HCEC 1CT (cell line): ENCODE data around the gene TMEM114.

ENCODE experiments used
- DNase-seq: peaks from one replicate; pipeline ENCODE4 v3.0.0-alpha.2; 2017

Gene TMEM114

DNA sequence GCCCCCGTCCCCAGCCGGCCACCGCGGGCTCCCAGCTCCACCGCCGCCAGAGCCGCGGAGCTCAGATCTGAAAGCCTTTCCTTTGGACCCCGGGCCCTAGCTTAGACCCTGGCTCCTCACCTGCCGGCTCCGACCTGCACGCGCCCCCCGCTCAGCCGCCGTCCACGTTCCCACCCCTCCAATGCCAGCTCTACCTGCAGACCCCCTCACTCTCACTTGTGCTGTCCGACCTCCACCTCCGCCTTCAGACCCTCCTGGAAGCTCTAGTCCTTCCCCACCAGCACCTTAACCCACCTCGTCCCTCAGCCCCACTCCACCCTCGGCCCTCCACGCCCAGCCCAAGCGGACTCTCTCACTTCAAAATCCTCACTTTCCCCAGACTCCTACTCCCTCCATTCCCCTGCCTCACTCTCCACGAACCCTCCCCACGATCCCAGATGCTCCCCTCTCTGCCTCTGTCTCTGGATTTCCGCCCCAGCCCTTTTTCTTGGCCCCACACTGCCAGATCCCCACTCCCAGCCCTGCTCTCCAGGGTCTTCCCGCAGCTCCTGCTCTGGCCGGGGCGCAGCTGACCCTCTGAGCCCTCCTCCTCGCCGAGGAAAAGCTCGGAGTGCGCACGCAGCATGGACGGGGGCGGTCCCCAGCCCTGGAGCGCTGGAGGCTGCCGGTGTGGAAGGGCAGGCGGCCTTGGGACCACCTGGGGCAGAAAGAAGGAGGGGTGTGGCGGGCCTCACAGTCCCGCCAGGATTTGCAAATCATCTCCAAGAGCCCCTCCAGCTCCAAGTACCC is at the start of gene TMEM114:
TSS of gene TMEM114 (minus strand) at position 612 of the 789 bp plus-strand sequence. CDS start 673 bp downstream, outside the sequence.
- no peak for DNase-seq

GRCh38 chr16:8639694-8640093 is 49.4 kb upstream of the TMEM114 start:
- no peak for DNase-seq

GRCh38 chr16:8634991-8635736 is 44.9 kb upstream of the TMEM114 start:
- no peak for DNase-seq

DNA sequence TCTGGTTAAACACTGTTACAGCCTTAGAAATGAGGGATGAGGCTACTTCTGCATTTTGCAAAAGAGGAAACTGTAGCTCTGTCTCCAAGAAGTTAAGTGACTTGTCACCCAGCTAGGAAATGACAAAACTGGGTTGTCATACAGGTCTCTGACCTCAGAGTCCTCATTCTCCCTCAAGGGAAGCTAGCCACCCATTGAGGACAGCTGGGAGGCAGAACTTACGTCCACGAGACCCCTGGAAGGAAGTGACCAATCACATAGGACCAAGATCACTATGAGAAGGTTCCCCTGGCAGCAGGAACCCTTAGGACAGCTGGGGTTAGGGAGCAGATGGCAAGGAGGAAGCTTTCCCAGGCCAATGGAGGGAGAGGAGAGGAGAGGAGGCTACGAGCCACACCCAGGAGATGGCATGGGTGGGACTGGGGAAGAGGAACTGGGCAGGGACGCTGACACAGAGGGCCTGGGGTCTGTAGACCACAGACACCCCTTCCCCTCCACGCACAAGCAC is 42.4 kb upstream of the TMEM114 start:
- DNase-seq: no peak

- DNase-seq: no peak
Observed at GRCh38 chr16:8631818-8632465, 41.6 kb upstream of the TMEM114 start.

- no peak for DNase-seq
Observed at GRCh38 chr16:8631373-8631772, 41.1 kb upstream of the TMEM114 start.

DNA sequence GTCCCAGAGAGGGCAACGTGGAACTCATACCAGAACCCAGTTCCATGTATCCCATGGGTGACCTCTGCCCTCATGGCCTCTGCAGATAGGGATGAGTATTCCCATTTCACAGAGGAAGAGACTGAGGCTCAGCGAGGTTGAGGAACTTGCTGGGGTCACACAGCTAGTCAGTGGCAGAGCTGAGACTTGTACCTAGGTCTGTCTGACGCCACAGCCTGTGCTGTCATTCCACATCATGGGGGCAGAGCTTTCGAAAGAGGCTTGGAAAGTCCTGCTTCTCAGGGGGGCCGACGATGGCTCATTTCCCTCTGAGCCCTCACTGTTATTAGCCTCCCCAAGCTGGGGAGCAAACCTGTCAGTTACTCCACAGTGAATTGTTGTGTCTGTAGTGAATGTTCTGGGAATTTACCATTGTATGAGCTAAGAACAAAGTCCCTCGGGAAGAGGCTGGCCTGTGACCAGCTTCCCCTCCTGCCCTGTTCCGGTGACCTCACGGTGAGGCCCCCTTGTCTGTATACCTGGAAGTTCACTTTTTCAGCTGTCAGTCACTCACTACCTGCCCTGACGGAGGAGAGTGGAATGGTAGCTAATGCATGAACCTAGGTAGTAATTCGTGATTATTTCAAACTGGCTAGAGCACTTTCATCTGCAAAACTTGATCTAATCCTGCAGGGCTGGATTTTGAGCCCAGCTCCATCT is 40.1 kb upstream of the TMEM114 start:
- DNase-seq: no peak

- DNase-seq: no peak
Observed at GRCh38 chr16:8628981-8629725, 38.8 kb upstream of the TMEM114 start.

DNA sequence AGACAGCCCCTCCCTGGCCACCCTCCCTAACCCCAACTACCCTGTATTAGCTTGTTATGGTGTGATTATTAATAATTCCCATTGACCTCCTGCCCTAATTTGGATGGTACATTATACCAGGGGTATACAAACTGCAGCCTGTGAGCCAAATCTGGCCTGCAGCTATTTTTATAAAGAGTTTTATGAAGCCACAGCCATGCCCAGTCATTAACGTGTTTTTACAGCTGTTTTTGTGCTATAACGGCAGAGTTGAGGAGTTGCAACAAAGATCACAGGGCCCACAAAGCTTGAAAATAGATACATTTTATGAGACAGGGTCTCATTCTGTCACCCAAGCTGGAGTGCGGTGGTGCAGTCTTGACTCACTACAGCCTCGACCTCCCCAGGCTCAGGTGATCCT is 37.1 kb upstream of the TMEM114 start:
- DNase-seq: no peak

DNA sequence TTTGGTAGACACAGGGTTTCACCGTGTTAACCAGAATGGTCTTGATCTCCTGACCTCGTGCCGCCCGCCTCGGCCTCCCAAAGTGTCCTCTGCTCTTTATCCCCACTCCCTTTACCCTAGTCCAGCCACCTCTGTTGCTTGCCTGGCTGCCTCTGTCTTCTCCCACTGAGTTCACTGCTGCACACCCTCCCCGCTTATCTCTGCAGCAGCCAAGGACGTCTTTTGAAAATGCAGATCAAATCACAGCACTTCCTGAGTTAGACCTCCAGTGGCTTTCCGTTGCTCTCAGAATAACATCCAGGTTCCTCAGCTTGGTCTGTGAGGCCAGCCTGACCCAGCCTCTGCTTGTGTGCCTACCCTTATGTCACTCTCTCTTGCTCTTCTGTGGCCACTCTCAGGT is 36.6 kb upstream of the TMEM114 start:
- no peak for DNase-seq

- DNase-seq: no peak
Observed at GRCh38 chr16:8625491-8626087, 35.3 kb upstream of the TMEM114 start.

GRCh38 chr16:8623634-8624033 is 33.3 kb upstream of the TMEM114 start:
- DNase-seq: peak; percentile 42

DNA sequence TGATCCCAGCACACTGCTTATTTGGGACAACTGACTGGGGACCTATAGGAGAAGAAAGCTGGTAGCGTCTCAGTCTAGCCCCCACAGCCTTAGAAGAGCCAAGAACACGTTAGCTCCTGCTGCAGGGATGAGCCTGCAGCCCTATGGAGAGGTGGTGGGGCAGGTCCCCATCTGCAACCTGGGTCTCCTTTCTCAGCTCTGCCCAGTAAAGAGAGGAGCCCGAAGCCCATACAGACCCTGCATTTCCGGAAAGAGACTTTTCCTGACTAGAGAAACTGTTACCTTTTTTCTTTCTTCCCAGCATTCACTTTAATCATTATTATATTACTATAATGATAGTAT is 32.0 kb upstream of the TMEM114 start:
- DNase-seq: no peak

GRCh38 chr16:8621572-8622314 is 31.4 kb upstream of the TMEM114 start, which contains the start of gene METTL22:
TSS of gene METTL22 (plus strand) at chr16:8621698. CDS start at chr16:8625666, 3,968 bp downstream.
- peak; percentile 78 for DNase-seq

DNA sequence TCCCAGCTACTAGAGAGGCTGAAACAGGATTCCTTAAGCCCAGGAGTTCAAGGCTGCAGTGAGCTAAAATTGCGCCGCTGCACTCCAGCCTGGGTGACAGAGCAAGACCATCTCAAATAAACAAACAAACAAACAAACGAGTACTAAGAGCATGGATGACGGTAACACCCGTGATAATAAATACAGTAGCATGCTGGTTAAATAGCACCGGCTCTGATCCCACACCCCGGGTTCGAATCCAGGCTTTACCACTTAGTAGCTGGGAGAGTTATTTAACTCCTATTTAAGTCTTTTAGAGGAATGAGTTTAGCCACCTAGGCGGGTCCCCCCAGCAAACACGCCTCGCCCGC is 30.9 kb upstream of the TMEM114 start:
- no peak for DNase-seq

- DNase-seq: no peak
Observed at GRCh38 chr16:8620535-8620934, 30.2 kb upstream of the TMEM114 start.

- no peak for DNase-seq
Observed at GRCh38 chr16:8619671-8620370, 29.5 kb upstream of the TMEM114 start.

GRCh38 chr16:8614435-8615029 is 24.2 kb upstream of the TMEM114 start:
- no peak for DNase-seq

DNA sequence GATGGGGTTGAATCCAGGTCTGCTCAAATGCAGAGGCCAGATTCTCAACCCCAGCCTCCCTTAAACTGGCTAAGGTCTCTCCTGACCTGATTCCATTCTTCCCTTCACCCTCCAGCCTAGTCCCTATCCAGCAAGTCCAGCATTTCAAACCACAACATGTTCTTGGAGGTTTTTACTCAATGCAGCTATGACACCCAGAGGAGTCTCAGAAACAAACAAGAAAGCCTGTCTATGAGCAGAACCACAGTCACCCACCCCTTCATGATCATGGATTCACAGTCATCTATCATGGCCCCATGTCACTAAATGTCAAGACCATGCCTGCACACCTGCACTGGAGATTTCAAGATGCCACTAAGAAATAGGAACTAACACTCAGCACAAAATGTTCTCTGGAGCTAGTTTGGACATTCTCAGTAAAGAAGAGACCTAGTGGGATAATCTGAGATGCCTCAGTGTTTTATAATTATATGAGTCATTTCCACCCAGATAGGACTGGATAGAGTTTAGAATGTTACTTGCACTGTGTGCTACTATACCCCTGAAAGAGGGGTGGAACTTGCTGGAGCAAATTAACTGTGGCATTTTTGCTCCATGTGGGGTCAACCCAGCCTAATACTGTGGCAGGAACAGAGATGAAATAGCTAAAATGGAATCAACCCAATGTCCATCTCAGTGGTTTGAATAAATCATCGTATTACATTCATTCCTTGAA is 21.7 kb upstream of the TMEM114 start:
- peak; percentile 63 for DNase-seq
